Measurements from ENCODE around the gene RARB.

GRCh38 chr3:25455441-25456132 is 27.5 kb downstream of the RARB start:
- no peak for TF ChIP-seq EZH2 (IDR thresholded peaks at IDR 0.05)
- no peak for TF ChIP-seq POLR2AphosphoS5 (IDR thresholded peaks at IDR 0.05; ENCODE audit: borderline replicate concordance, low read depth, low read length)
- TF ChIP-seq FOXP2 (optimal IDR thresholded peaks at IDR 0.05; ENCODE audit: control extremely low read depth, extremely low read length, insufficient read depth), result no peak
